ENCODE measurements around the gene FAM47E.

DNA sequence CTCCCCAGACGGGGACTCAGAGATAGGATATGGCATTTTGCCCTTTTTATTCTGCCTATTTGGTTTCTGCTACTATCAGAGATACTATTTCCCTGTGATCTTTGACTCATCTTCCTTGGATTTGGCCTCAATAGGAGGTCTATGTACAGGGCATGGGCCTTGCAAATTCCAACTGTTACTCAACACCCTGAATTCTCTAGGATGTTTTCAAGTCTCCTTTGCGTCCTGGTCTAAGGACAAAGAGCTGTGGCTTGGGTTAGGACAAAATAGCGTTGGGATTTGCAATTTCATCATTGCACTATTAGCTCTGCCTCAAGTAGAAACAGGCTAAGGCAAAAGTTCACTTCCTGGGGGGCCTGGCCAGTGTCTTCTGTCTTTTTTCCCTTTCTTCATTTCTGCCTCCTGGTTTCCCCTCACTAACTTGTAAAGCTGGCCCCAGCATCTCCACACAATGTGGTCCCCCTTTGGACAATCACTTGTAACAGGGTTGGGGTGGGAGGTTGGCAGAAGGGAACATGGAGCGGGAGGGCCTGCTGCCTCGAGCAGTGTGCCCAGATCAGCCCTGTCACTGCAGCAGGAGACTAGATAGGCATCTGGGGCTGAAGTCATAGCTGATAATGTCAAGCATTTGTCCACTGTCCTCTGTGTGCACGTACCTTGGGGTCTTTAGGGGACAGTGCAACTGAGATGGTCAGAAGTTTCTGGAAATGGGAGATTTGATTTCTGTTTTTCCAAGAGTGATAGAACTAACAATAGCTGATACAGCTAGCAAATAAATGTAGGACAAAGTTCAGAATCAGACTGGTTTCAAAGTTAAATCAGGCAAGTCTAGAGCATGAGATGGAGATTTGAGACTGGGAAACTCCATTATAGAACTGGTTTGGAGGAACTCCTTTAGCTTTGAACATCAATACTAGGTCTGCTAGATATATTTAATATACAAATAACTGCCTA is 29.2 kb downstream of the FAM47E start:
- TF ChIP-seq CTCF (IDR thresholded peaks at IDR 0.05) = no peak
- no peak for TF ChIP-seq POLR2A (IDR thresholded peaks at IDR 0.05)

All from adrenal gland (tissue), 5 donors.